Activated gamma-delta T cell treated with Interleukin-2 at 50 U/mL for 16 hours (primary cell): ENCODE data around the gene CDH6.

Experiments used
- DNase-seq: peaks from one replicate; pipeline ENCODE4 v3.0.0-alpha.2; 2020

The CDH6 gene

DNA sequence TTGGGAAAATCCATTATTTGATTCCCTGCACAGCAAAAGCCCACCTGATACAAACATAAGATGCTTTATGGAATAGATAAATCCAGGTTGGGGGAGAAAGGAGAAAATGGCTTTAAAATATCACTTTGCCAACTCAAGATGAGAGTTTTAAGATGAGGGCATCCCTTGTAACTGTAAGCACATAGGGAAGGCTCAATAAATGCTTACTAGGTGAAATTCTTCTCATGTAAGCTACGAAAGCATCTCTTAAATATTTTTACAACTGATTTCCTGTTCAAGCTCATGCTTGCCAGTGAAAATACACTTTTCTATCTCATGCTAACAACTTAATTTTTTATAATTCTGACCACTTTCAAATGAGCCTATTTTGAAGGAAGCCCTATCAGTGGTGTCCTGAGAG, 11.5 kb downstream of the CDH6 start:
- DNase-seq, result no peak

DNA sequence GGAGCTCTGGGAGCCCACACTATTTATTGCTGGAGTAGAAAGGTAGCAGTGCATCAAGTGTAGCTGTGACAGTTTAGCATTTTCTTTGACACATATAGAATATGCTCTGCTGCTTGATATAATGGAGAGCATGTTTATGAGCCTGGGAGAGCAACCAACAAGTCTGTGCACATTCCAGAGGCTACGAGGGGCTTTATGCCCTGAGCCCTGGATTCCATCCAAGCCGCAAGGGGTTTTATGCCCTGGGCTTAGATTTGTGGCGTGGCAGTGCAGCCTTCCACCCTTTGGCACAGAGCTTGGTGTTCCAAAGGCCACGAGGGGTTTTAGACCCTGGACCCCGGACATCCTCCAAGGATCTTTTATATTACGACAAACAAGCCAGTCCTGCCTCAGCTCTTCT, 14.6 kb downstream of the CDH6 start:
- DNase-seq, result no peak

DNA sequence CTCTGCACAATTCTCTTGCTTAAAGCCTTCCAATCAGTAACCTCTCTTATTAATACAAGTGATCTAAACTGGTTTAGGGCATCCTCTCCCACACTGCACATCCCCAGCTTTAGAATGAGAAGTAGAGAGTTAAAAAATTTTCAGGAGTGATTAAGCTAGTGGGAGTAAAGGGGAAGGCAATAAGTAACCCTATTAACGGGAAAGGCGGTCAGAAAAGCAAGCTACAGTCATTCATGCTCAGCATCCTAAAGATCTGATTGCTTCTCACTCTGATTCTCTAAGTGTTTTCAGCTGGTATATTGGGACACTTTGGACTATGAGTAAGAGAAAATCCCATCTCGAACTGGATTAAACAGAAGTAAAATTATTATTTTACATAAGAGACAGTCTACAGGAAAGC, 15.8 kb downstream of the CDH6 start:
- no peak for DNase-seq

DNA sequence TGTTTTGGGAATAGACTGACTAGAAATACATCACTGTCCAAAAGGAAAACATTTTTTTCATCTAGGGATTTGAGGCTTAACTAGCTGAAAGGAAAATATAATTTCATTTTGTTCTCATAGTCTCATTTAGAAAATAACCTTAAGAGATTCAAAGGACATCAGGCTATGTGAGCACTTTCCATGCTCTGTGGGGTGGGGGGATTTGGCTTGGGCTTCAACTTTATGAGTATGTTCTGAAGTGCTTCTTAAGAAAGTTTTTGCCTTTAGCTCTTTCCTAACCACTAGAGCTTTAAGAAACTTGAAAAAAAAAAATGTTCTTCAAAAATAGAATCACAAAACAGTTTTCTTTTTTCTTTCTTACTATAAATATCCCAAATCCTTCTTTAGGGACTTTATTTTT, 17.6 kb downstream of the CDH6 start:
- DNase-seq, result no peak

DNA sequence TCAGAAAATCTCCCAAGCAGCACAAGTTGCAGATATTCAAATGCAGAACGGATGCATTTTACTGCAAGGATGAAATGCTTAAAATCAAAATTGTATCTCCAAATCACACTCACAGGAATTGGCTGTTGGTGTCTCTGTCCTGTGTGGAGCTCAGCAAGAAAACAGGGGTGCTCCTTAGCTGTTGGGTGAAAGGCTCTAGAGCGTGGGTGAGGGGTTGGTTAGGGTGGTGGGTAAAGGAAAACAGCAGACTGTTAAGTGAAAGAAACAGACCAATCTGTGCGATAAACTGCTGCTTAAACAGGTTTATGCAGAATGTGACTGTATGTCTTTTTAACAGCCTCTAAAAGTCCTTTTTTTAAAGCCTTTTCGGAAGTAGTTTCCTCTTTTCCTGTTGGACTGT, 19.8 kb downstream of the CDH6 start:
- no peak for DNase-seq

DNA sequence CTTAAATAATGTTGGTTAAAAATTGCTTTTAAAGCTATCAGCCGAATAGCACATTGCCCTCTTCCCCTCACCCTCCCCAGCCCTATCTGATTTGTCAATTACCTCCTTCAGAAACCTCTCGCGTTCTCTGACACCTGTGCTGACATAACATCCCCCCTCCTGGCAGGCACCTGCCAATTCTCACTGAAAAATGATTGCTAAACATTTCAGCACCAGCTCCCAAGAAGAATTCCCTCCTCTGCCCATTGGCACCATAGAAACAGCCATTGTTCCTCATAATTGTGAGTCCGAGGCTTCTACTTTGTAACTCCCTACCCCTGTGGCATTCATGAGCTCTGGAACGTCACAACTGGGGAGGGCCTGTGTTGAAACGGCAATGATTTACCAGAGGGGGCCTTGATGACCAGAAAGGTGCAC, 20.2 kb downstream of the CDH6 start:
- no peak for DNase-seq

DNA sequence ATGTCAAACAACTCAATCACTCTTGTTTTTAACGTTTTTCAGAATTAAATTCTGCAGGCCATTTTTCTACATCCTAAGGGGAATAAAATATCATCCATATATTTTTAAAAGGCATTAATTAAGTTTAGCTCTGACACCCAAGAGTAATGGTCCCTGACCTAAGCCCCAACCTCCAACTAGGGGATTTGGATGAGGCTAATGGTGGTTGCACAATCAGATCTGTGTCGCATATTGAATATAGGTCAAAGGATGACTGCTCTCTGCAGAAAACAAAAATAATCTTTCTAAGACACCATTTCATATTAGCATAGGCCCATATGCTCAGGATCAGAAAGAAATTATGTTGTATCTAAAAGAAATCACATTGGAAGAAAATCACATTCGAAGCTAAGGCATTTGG, 20.7 kb downstream of the CDH6 start:
- DNase-seq, result no peak

DNA sequence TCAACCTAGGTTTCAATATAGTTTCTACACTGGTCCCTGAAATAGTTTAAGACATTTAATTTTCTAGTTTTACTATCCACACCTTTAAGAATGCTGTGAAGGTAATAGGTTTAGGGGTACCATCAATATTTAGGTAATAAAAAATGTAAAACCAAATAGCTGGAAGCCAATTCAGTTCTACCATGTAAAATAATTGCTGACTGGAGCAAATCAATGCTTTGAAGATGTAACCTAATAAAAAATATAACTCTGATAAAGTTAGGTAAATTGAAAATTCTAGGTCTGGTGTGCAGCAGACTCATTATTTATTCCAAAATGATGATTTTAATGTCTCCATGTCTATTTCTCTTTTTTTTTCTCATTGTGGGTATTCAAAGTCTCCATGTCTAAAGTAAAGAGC, 21.8 kb downstream of the CDH6 start:
- DNase-seq, result no peak

DNA sequence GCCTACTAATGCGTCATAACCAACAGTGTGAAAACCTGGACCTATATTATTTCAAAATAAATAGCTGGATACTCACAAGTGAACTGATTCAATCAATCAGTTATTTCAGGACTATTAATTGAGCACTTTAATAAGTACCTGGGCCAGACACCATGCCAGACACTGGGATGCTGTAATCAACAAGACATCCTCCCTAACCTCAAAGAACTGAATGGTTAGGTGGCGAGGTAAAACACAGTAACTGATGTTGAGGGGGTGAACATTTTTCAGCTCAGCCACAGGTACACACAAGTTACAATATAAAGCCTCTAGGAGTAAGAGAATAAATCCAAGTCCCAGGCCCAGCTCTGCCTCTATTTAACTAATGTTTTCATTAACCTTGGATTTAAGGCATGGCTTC, 24.0 kb downstream of the CDH6 start:
- no peak for DNase-seq

DNA sequence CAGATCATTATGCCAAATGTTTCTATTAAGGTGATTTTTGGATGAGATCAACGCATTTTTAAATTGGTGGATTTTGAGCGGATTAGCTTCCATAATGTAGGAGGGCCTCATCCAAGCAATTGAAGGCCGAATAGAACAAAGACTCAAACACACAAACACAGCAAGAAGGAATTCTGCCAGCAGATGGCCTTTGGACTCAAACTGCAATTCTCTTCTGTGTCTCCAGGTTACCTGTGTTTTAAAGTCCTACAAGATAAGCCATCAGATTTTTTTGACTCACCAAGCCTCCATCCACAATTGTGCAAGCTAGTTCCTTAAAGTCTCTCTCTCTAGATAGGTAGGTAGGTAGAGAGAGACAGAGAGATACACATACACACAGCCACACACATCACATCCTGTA, 25.5 kb downstream of the CDH6 start:
- no peak for DNase-seq

DNA sequence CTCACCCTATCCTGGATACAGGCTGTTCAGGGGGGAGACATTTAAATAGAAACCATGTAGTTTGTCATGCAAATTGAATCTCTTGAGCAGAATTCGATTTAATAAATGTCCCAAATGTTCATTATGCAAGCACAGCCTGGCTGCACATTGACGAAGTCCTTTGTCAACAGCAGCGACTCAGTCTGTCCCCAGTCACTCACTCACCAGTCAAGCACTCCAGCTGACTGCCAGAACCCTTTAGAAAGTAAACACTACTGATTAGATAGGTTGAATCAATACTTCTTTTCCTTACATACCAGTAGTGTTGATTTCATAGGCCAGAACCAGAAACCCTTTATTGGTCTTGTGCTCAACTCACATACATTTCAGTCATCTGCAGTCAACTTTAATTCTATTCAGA, 27.5 kb downstream of the CDH6 start:
- DNase-seq, result no peak

DNA sequence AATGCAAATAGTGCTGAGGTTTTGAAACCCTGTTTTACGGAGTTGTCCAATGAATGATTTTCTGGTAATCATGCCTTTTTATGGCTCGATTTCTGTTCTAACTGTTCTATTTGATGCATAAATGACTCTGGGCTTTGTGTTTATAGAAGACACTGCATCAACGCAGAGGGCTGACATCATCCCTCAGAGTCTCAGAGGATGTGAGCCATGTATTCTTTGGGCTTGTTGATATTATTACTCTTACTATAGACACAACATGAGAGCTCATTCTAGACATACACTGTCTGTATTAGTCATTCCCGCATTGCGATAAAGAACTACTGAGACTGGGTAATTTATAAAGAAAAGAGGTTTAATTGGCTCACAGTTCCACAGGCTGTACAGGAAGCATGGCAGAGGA, 31.6 kb downstream of the CDH6 start:
- no peak for DNase-seq

DNA sequence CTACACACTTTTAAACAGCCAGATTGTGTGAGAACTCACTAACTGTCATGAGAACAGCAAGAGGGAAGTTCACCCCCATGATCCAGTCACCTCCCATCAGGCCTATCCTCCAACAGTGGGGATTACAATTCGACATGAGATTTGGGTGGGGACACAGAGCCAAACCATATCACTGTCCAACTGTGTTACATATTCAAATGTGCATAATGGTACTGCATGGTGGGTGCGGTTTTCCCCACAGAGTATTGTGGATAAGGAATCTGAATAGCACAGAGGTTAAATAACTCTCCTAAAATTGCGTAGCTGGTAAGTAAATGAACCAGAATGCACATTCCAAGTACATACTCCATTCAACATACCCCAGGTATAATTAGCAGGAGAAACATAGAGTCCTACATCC, 32.1 kb downstream of the CDH6 start:
- no peak for DNase-seq

DNA sequence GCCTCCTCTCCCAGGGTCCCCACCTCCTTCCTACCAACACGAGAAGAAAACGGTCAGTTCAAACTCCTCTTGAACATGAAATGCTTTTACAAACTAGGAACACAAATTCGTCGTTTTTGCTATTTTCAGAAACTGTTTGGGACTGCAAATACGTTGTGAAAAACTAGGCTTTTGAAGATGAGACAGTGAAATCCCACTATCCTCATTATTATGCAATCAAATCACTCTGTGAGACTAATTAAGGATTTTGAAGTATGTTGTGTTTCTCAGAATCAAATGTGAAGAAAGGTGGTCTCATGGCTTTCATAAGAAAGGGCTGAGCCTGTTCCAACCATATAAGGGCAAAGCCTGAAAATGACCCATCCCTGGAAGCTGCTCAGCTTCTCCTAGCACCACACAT, 33.2 kb downstream of the CDH6 start:
- no peak for DNase-seq

DNA sequence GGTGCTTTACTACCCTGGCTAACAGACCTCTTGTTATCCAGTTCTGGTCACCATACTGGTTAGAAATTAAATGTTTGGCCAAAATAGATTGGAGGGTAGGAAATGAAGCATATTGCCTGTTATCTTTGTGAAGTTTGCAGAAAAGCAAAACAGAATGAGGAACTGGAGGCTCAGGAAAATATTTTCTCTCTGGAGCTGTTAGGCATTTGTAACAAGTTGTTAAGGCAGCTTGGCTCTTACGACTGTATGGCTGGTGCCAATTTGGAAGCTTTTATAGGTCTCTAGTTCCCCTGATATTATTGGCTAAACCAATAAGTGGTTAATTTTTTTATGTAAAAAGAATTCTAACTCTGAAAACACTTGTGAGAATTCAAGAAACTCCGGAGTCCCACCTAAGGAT, 35.8 kb downstream of the CDH6 start:
- DNase-seq, result no peak

DNA sequence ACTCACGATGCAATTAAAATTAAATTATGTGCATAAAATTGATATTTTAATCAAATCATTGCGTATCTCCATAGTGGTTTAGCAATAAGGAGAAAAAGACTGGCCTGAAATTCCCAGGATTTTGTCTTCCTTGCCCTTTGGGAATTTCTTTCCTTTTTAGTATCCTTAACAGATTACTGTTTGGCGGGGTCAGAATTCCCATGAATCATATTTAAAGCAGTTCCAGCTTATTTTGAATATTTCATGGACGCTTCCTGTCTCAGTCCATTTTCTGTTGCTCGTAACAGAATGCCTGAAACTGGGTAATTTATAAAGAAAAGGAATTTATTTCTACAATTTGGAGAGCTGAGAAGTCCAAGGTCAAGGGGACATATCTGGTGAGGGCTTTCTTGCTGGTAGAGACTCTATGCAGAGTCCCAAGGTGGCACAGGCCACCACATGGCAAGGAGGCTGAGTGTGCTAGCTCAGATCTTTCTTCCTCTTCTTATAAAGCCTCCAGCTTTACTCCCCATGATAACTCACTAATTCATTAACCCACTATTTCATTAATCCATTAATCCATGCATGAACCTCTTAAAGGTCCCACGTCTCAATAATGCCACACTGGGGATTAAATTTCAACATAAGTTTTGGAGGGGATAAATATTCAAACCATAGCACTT, 37.8 kb downstream of the CDH6 start:
- no peak for DNase-seq

DNA sequence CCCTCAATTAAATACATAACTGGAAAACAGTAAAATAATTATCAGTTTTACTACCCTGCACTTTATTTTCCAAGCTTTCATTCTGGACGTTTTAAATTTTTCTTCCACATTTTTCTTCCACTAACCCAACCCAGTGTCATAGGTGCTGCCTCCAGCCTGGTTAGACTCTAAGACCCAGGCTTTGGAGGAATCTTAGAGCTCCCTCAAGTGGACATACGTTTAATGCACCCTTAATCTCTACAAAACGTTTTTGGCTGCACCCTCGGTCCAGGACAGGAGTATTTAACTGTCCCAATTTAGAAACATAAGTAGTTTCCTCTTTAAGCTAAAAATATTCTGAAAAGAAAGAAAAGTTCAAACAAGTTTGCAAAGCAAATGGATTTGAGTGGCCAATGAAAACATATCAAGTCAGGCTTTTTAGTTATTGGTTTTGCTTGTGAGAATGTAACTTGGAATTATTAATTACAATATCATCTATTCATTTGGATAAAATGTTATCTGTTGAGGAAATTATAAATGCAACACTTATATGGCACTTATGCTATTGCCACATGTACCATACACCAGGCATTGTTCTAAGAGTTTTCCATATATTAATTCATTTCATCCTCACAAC, 38.9 kb downstream of the CDH6 start:
- DNase-seq, result no peak

DNA sequence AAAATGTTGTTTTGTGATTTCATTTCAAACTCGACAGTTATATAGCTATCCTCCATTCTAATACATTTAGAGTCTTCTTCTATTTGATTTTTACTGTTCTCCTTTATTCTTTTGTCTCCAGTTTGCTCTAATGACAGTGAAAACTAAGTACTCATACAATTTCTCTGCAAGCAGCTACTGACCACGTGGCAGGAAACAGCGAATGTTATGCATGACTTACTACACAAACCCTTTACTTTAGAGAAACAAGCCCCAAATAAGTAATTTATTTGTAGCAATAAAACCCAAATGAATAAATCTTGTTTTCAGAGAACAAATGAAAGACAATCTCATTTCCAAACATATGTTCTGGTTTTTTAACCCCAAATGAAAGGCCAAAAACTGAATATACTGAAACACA, 41.9 kb downstream of the CDH6 start:
- no peak for DNase-seq

DNA sequence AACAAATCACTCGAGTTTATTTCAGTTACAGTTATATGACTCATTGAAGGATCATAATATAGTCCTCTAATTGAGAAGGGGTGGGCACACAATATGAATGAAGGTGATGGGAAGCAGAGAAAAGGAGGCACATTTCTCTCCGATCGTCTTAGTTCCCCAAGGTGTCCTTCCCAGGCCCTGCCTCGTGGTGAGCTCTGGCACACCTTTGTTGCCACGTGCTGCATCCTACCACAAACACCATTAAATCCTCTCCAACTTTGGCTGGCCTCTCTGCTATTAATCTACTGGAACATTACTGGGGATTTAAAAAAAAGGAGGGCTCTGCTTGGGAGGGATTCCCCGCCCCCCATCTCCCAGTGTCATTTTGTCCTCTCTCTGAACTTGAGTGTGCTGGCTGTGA, 42.9 kb downstream of the CDH6 start:
- no peak for DNase-seq

DNA sequence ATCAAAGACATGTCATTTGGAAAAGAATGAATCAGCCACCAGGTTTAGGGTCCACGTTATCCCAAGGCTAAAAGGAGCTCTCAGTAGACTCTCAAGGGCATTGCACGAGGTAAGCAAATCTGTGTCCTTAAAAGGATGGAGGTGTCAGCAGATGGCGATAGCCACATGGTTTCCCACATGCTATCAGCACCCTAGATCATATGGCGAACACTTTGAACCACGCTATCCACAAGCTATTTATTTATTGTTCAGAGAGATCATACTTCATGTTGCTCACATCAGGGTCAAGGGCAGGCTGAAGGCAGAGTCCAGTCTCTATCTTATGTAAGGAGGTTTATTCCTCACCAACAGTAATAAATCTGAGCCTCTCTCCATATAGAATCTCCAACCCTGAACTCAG, 43.7 kb downstream of the CDH6 start:
- no peak for DNase-seq

DNA sequence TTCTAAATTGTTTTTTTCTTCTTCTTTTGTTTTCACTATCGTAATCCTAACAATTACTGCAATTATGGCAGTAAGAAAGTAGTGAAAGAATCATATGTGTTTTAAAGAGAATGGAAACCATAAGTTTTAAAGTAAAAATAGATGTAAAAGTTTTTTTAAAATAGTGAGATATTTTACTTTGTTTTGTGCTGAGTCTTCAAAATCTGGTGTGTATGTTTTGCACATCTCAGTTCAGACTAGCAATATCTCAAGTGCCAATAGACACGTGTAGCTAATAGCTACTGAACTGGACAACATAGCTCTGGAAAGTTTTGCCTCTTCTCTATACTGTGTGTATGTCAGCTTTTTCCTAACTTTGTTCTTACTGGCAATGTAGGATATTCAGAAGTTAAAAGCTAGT, 45.0 kb downstream of the CDH6 start:
- DNase-seq, result no peak

DNA sequence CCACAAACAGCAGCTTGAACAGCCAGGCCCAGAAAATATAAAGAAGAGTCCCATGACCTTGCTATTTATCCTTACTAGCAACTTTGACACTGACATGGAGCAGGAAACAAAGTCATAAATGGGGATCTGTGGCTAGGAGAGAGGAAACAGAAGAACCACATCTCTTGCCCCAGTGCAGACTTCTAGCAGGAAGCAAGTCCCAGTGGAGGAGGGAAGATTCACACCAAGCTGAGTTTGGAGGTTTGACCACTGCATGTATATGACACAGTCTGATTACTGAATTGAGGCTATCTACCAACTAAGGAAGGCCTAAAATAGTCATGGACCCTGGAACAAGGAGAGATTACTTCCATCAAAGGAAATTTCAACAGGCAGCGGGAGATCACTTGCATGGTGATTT, 51.4 kb downstream of the CDH6 start:
- DNase-seq, result no peak

DNA sequence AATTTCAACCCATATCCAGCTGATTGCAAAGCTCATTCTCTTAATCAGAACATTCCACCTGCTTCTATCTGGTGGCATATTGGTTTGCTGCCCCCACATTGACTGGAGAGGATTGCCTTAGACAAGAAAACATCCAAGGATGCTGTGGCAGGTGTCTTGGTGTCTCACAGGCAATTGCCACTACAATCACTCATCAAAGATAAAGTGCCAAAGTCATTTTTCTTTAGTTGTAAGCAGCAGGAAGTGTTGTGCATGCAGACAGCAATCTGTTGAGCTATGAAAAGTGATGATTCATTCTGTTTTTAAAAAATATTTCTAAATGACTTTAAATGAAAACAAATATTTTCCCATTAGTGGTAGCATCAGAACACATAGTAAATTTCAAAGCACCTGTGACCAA, 53.9 kb downstream of the CDH6 start:
- no peak for DNase-seq

DNA sequence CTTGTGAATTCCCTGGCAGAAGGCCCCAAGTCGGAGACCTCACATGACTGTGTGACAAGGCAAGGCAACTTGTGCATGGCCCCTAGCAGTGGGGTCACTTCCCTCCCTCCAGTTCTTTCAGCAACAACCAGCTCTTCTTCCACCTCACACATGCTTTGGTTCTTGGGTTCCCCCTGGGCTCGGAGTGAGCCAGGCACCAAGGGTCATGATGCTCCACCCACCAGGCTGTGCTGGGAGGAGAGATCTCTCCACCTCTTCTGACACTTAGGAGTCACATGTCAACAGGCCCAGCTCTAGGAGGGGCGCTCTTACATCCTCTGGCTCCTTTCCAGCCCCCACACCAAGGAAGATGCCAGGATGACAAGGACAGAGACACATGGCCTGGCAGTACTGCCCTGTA, 56.7 kb downstream of the CDH6 start:
- DNase-seq, result no peak

DNA sequence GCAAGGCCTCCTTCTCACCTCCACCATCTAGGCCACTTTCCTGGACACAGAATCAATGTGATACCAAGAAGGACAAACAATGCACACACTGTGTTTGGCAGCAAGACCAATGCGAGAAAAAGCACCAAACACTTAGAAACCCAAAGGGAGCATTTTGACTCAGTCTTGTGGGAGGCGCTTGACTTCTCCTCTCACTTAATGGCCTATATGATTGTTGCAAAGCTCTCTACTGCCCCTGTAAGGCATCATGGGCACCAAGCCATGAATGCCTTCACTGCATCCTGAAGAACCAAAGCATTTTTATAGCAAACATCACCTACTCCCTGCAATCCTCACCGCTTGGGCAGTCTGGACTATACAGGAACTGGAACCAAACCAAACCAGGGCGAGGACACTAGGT, 57.5 kb downstream of the CDH6 start:
- DNase-seq, result no peak

DNA sequence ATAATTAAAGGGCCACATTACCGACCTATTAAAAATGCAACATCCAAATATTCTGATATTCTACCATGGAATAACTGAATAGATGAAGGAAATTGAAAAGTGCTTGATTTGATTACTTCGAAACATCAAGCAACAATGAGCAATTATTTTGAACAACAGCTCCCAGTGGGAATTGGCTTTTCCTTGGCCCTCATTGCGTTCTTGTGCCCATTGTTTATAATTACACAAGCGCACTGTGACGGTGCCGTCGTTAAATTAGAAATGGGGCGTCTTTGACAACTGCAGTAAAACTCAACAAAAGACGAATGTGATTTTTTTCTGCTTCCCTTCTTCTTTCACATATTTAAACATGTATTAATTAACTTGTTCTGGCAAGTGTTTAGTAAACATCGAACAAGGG, 61.6 kb downstream of the CDH6 start:
- DNase-seq, result no peak
